IMR-90 (cell line): Measurements from ENCODE around the gene ERCC6. TPM values are rescaled to one million over a fixed set of nuclear protein-coding genes. Genes with fewer than 3 reads are reported as not detected.

Experiments
- ATAC-seq: fragments of 200-7000 bp; cut with Tn5 transposase; 2 replicates; pipeline ENCODE4 v1.9.1; 2020; ENCODE audit warnings: low read depth, mild to moderate bottlenecking, moderate library complexity
- BruUV-seq: library from RNA; stranded (reverse); fragments of 400-500 nt; replicated peaks from 2 replicates; lab custom pipeline; 2021; lab: Mats Ljungman, UMichigan
- CTCF ChIA-PET: fragments of 300-600 bp; formaldehyde crosslinking; extraction: SDS; loops from one replicate; lab custom pipeline; 2021; ENCODE audit warnings: antibody characterized with exemption; lab: Yijun Ruan, JAX
- POLR2A ChIA-PET: fragments of 300-600 bp; sonication (Branson Sonifier 250); formaldehyde crosslinking; loops from one replicate; lab custom pipeline; 2022; ENCODE audit warnings: antibody characterized with exemption; ENCODE audit not compliant: unreplicated experiment; lab: Charles Lee
- DNase-seq: peaks from one replicate; pipeline ENCODE4 v3.0.0; 2013
- H2AFZ ChIP-seq: replicated peaks from 2 replicates; pipeline ENCODE3; 2013; ENCODE audit warnings: low read length, mild to moderate bottlenecking; ENCODE audit not compliant: poor library complexity
- H2AK5ac ChIP-seq: 2 replicates; pipeline ENCODE4 v1.6.1; 2013; ENCODE audit warnings: low read depth, low read length, inconsistent platforms
- H2AK9ac ChIP-seq: replicated peaks from 2 replicates; pipeline ENCODE3; 2013; ENCODE audit warnings: mild to moderate bottlenecking, low read depth, low read length, moderate library complexity; ENCODE audit not compliant: poor library complexity
- H2BK120ac ChIP-seq: 2 replicates; pipeline ENCODE4 v1.6.1; 2013; ENCODE audit warnings: low read depth, low read length, inconsistent platforms
- H2BK15ac ChIP-seq: 3 replicates; pipeline ENCODE4 v1.6.1; 2013; ENCODE audit warnings: low read depth, low read length, inconsistent platforms
- H2BK20ac ChIP-seq: 2 replicates; pipeline ENCODE4 v1.6.1; 2013; ENCODE audit warnings: low read depth, mild to moderate bottlenecking, inconsistent platforms, low read length, moderate library complexity
- H2BK5ac ChIP-seq: 2 replicates; pipeline ENCODE4 v1.6.1; 2013; ENCODE audit warnings: mild to moderate bottlenecking, low read depth, low read length, inconsistent platforms; ENCODE audit not compliant: poor library complexity, severe bottlenecking
- H3K14ac ChIP-seq: replicated peaks from 2 replicates; pipeline ENCODE4 v1.6.1; 2013; ENCODE audit warnings: low read depth, low read length, inconsistent platforms
- H3K18ac ChIP-seq: 2 replicates; pipeline ENCODE4 v1.6.1; 2013; ENCODE audit warnings: low read depth, low read length, control low read depth
- H3K23ac ChIP-seq: 2 replicates; pipeline ENCODE4 v1.6.1; 2013; ENCODE audit warnings: low read depth, low read length, inconsistent platforms
- H3K27ac ChIP-seq: 2 replicates; pipeline ENCODE4 v1.5.1; 2013; ENCODE audit warnings: mild to moderate bottlenecking, control low read depth, low read length; ENCODE audit not compliant: insufficient read depth
- H3K27me3 ChIP-seq: 2 replicates; pipeline ENCODE4 v1.6.1; 2013; ENCODE audit warnings: low read length; ENCODE audit not compliant: control insufficient read depth, insufficient read depth
- H3K36me3 ChIP-seq: 2 replicates; pipeline ENCODE4 v1.6.1; 2013; ENCODE audit warnings: low read length, mixed read lengths; ENCODE audit not compliant: control insufficient read depth, insufficient read depth
- H3K4ac ChIP-seq: 2 replicates; pipeline ENCODE4 v1.6.1; 2013; ENCODE audit warnings: low read depth, low read length, inconsistent platforms
- H3K4me1 ChIP-seq: 2 replicates; pipeline ENCODE4 v1.6.1; 2013; ENCODE audit warnings: low read length, mixed read lengths; ENCODE audit not compliant: control insufficient read depth, insufficient read depth
- H3K4me2 ChIP-seq: 2 replicates; pipeline ENCODE4 v1.6.1; 2013; ENCODE audit warnings: low read depth, mild to moderate bottlenecking, control low read depth, low read length, moderate library complexity
- H3K4me3 ChIP-seq: 2 replicates; pipeline ENCODE4 v1.5.1; 2013; ENCODE audit warnings: low read depth, mild to moderate bottlenecking, control low read depth, low read length, moderate library complexity; ENCODE audit not compliant: insufficient read depth
- H3K56ac ChIP-seq: 2 replicates; pipeline ENCODE4 v1.6.1; 2013; ENCODE audit warnings: low read length, inconsistent platforms; ENCODE audit not compliant: insufficient read depth; ENCODE audit errors: extremely low read depth
- H3K79me1 ChIP-seq, 2 experiments: 2 replicates each; pipeline ENCODE4 v1.6.1; 2013; ENCODE audit warnings: low read length in 2 of 2, inconsistent platforms in 1 of 2, low read depth in 1 of 2
- H3K9ac ChIP-seq: 2 replicates; pipeline ENCODE4 v1.6.1; 2013; ENCODE audit warnings: low read depth, low read length, control low read depth
- H3K9me1 ChIP-seq: 2 replicates; pipeline ENCODE4 v1.6.1; 2013; ENCODE audit warnings: low read length, inconsistent platforms; ENCODE audit not compliant: insufficient read depth
- H3K9me3 ChIP-seq: 2 replicates; pipeline ENCODE4 v1.6.1; 2013; ENCODE audit warnings: low read length; ENCODE audit not compliant: control insufficient read depth, insufficient read depth
- H4K20me1 ChIP-seq: 2 replicates; pipeline ENCODE4 v1.6.1; 2013; ENCODE audit warnings: low read length, inconsistent platforms; ENCODE audit not compliant: insufficient read depth
- H4K5ac ChIP-seq: 2 replicates; pipeline ENCODE4 v1.6.1; 2013; ENCODE audit warnings: mild to moderate bottlenecking, low read depth, low read length, control low read depth
- H4K8ac ChIP-seq, 2 experiments: 2 replicates each; pipeline ENCODE4 v1.6.1; 2013; ENCODE audit warnings: low read depth in 2 of 2, low read length in 2 of 2, control low read depth in 1 of 2, inconsistent platforms in 1 of 2
- H4K91ac ChIP-seq: 2 replicates; pipeline ENCODE4 v1.6.1; 2013; ENCODE audit warnings: low read depth, low read length, inconsistent platforms; ENCODE audit not compliant: insufficient read depth
- BHLHE40 ChIP-seq: fragments of 150-350 bp; IDR thresholded peaks from 2 replicates; pipeline ENCODE4 v1.6.1; 2016; ENCODE audit warnings: mild to moderate bottlenecking, low read depth, low read length
- CEBPB ChIP-seq: IDR thresholded peaks from 2 replicates; pipeline ENCODE4 v1.6.1; 2012; ENCODE audit warnings: low read depth, low read length, improper control_type of control experiment
- CHD1 ChIP-seq: IDR thresholded peaks from 2 replicates; pipeline ENCODE4 v1.6.1; 2012; ENCODE audit warnings: low read depth, low read length, improper control_type of control experiment
- CTCF ChIP-seq: conservative IDR thresholded peaks from 2 replicates; pipeline ENCODE4 v1.5.1; 2012; ENCODE audit warnings: mild to moderate bottlenecking, low read depth, low read length, improper control_type of control experiment
- ELK1 ChIP-seq: fragments of 150-350 bp; IDR thresholded peaks from 2 replicates; pipeline ENCODE4 v1.6.1; 2016; ENCODE audit warnings: low read depth, mild to moderate bottlenecking, low read length, moderate library complexity, borderline replicate concordance
- MAFK ChIP-seq: IDR thresholded peaks from 2 replicates; pipeline ENCODE4 v1.6.1; 2012; ENCODE audit warnings: low read depth, low read length, improper control_type of control experiment
- MAZ ChIP-seq: IDR thresholded peaks from 2 replicates; pipeline ENCODE4 v1.6.1; 2012; ENCODE audit warnings: low read depth, mild to moderate bottlenecking, low read length, improper control_type of control experiment, moderate library complexity, borderline replicate concordance
- MXI1 ChIP-seq: IDR thresholded peaks from 2 replicates; pipeline ENCODE4 v1.6.1; 2012; ENCODE audit warnings: low read depth, mild to moderate bottlenecking, low read length, moderate library complexity, borderline replicate concordance
- NFE2L2 ChIP-seq: fragments of 150-350 bp; IDR thresholded peaks from 2 replicates; pipeline ENCODE4 v1.6.1; 2016; ENCODE audit warnings: low read depth, mild to moderate bottlenecking, low read length
- POLR2A ChIP-seq: IDR thresholded peaks from 2 replicates; pipeline ENCODE4 v1.6.1; 2012; ENCODE audit warnings: mild to moderate bottlenecking, low read depth, low read length
- RAD21 ChIP-seq: IDR thresholded peaks from 2 replicates; pipeline ENCODE4 v1.6.1; 2012; ENCODE audit warnings: low read length, improper control_type of control experiment
- RCOR1 ChIP-seq: IDR thresholded peaks from 2 replicates; pipeline ENCODE4 v1.6.1; 2012; ENCODE audit warnings: mild to moderate bottlenecking, low read length, improper control_type of control experiment; ENCODE audit not compliant: insufficient replicate concordance
- RFX5 ChIP-seq: IDR thresholded peaks from 2 replicates; pipeline ENCODE4 v1.8.0; 2012; ENCODE audit warnings: low read depth, mild to moderate bottlenecking, low read length, moderate library complexity
- SMC3 ChIP-seq: fragments of 150-350 bp; IDR thresholded peaks from 2 replicates; pipeline ENCODE4 v1.6.1; 2016; ENCODE audit warnings: low read depth, mild to moderate bottlenecking, antibody characterized with exemption, low read length, moderate library complexity
- USF2 ChIP-seq: fragments of 150-350 bp; IDR thresholded peaks from 2 replicates; pipeline ENCODE4 v1.6.1; 2017; ENCODE audit warnings: mild to moderate bottlenecking, antibody characterized with exemption, low read length, low read depth
- WGBS, 2 experiments: methylation state at CpG; one replicate each; pipeline versions ENCODE4 v1.1.5 to v1.1.7; 2013; ENCODE audit warnings: missing lambda C conversion rate in 2 of 2; ENCODE audit not compliant: insufficient read length in 1 of 2; ENCODE audit errors: extremely low coverage in 2 of 2; 5-methylcytosine and 5-hydroxymethylcytosine counted together
- dilution Hi-C: fragments of 300-500 bp; cut with HindIII; formaldehyde crosslinking; loops from one replicate; pipeline ENCODE4 v1.14.3; 2018; ENCODE audit warnings: low sequenced_read_pairs; ENCODE audit not compliant: unreplicated experiment
- in situ Hi-C: fragments of 300-500 bp; cut with MboI; formaldehyde crosslinking; loops from 3 replicates; pipeline ENCODE4 v1.14.3; 2019; ENCODE audit warnings: low sequenced_read_pairs, inconsistent platforms, mixed read lengths
- intact Hi-C: fragments of 100-400 bp; cut with micrococcal nuclease; formaldehyde crosslinking; loops from 2 replicates; pipeline ENCODE4 v1.10.0; 2022
- polyA plus RNA-seq, 3 experiments: library from polyadenylated mRNA; depleted of rRNA; stranded (reverse); fragments of >200 nt; gene quantifications; 2 replicates each; pipeline ENCODE4 v1.2.3, GENCODE V29; 2012; ENCODE audit warnings: low replicate concordance in 1 of 3
- total RNA-seq: library from RNA; depleted of rRNA; stranded (reverse); fragments of >200 nt; gene quantifications from 2 replicates; pipeline ENCODE4 v1.2.3, GENCODE V29; 2012

The ERCC6 gene
- total and polyA plus RNA-seq, 2 of the 4 experiments (the other 2 are of a cell fraction): 7.3 to 14.9 TPM

GRCh38 chr10:49560526-49560925 is 21.6 kb upstream of the ERCC6 start:
- no peaks in the 10 kb centered on the region for H3K9me1 ChIP-seq
- POLR2A ChIA-PET: no interaction called here
- no peak overlapping the region for H3K56ac ChIP-seq
- intact Hi-C loops: no loop called here
- TF ChIP-seq BHLHE40 (no peak), MAZ (no peak), RAD21 (no peak), ELK1 (no peak), CHD1 (no peak), USF2 (no peak), CEBPB (no peak), MXI1 (no peak), POLR2A (no peak), RCOR1 (no peak), SMC3 (no peak), NFE2L2 (no peak), CTCF (no peak), RFX5 (no peak), MAFK (no peak)
- H3K4me3 ChIP-seq: no peak overlapping the region
- H3K27ac ChIP-seq: no peak overlapping the region
- no peak overlapping the region for H2BK20ac ChIP-seq
- no peak overlapping the region for H2AFZ ChIP-seq
- no peak overlapping the region for H2AK9ac ChIP-seq
- CTCF ChIA-PET: no interaction called here
- no peak overlapping the region for H4K8ac ChIP-seq
- H3K79me1 ChIP-seq: no peaks in the 10 kb centered on the region
- H2BK5ac ChIP-seq: no peak overlapping the region
- H4K20me1 ChIP-seq: no peaks in the 10 kb centered on the region
- no peak overlapping the region for H4K5ac ChIP-seq
- DNase-seq: no peak
- H3K9ac ChIP-seq: no peak overlapping the region
- H2BK15ac ChIP-seq: no peak overlapping the region
- BruUV-seq: no TSS peak
- no peaks in the 10 kb centered on the region for H3K36me3 ChIP-seq
- no peak for ATAC-seq
- H2BK120ac ChIP-seq: no peak overlapping the region
- no peak overlapping the region for H3K18ac ChIP-seq
- H3K14ac ChIP-seq: no peak overlapping the region
- no peak overlapping the region for H3K4ac ChIP-seq
- dilution Hi-C loops: no loop called here
- H3K27me3 ChIP-seq: no peaks in the 10 kb centered on the region; the same call in 1 of the 2 replicates
- no CpG with 5 or more reads among the region's 2 CpGs for WGBS, 2 experiments
- no peaks in the 10 kb centered on the region; the same call in 1 of the 2 replicates for H3K4me1 ChIP-seq
- H3K4me2 ChIP-seq: no peak overlapping the region
- H2AK5ac ChIP-seq: no peak overlapping the region
- H4K91ac ChIP-seq: no peak overlapping the region
- no peaks in the 10 kb centered on the region for H3K9me3 ChIP-seq
- in situ Hi-C loops: no loop called here
- H3K23ac ChIP-seq: peak overlapping the region; percentile 51; the same call in 1 of the 2 replicates
